Body of pancreas (tissue), 4 donors: Measurements from ENCODE around the gene CLDN5.

Experiments
- CTCF ChIP-seq, 7 experiments: fragments of 450-650 bp in 4 of 7; fragments of 200-600 bp in 3 of 7; sonication (generic) in 3 of 7; IDR thresholded peaks; one replicate each; pipeline ENCODE4 v1.5.1; 2016 to 2019; ENCODE audit warnings: antibody characterized with exemption in 7 of 7
- POLR2A ChIP-seq, 3 donors: fragments of 450-650 bp; IDR thresholded peaks; one replicate each; pipeline ENCODE4 v1.6.1; 2016; ENCODE audit warnings: antibody characterized with exemption in 3 of 3, mild to moderate bottlenecking in 2 of 3

GRCh38 chr22:19526702-19527111, 2.5 kb upstream of the CLDN5 start:
- TF ChIP-seq CTCF (IDR thresholded peaks at IDR 0.05) (no peak), POLR2A (IDR thresholded peaks at IDR 0.05) (no peak)
